SU-DHL-6 (cell line): Measurements from ENCODE around the gene SAV1.

Source experiments
- H2AFZ ChIP-seq: fragments of 200-600 bp; sonication (generic); 2 replicates; pipeline ENCODE4 v1.6.1; 2014; ENCODE audit warnings: low read depth, mild to moderate bottlenecking, moderate library complexity, mixed read lengths, antibody characterized with exemption, low read length; ENCODE audit not compliant: severe bottlenecking
- H3F3A ChIP-seq: fragments of 200-600 bp; shearing (Covaris generic); 2 replicates; pipeline ENCODE4 v1.6.0; 2016; ENCODE audit warnings: antibody characterized with exemption, mild to moderate bottlenecking; ENCODE audit not compliant: insufficient read depth
- H3K27ac ChIP-seq: fragments of 200-600 bp; sonication (generic); 2 replicates; pipeline ENCODE4 v1.5.1; 2016; ENCODE audit warnings: low read depth, mild to moderate bottlenecking, low read length, moderate library complexity, mixed read lengths
- H3K27me3 ChIP-seq: fragments of 200-600 bp; sonication (generic), shearing (Covaris generic); 2 replicates; pipeline ENCODE4 v1.6.0; 2014; ENCODE audit warnings: mild to moderate bottlenecking, low read length
- H3K36me3 ChIP-seq: fragments of 200-600 bp; sonication (generic); 2 replicates; pipeline ENCODE4 v1.6.1; 2014; ENCODE audit warnings: mild to moderate bottlenecking, low read length, mixed read lengths
- H3K4me2 ChIP-seq: fragments of 300-600, 200-600 bp; shearing (Covaris generic), sonication (generic); 2 replicates; pipeline ENCODE4 v1.6.0; 2014; ENCODE audit warnings: low read length, low read depth, mild to moderate bottlenecking; ENCODE audit not compliant: poor library complexity, severe bottlenecking
- H3K4me3 ChIP-seq: fragments of 200-600 bp; sonication (generic); 2 replicates; pipeline ENCODE4 v1.5.1; 2014; ENCODE audit warnings: antibody characterized with exemption, low read length, mild to moderate bottlenecking, mixed read lengths; ENCODE audit not compliant: insufficient read depth, poor library complexity, severe bottlenecking
- H3K79me2 ChIP-seq: fragments of 200-600 bp; sonication (generic); 2 replicates; pipeline ENCODE4 v1.6.1; 2014; ENCODE audit warnings: mild to moderate bottlenecking, low read length, moderate library complexity; ENCODE audit not compliant: insufficient read depth
- H3K9ac ChIP-seq: fragments of 200-600 bp; sonication (generic); 2 replicates; pipeline ENCODE4 v1.7.0; 2014; ENCODE audit warnings: mild to moderate bottlenecking, low read length
- H3K9me2 ChIP-seq: fragments of 200-600 bp; sonication (generic); replicated peaks from 2 replicates; pipeline ENCODE4 v1.6.1; 2014; ENCODE audit warnings: low read length; ENCODE audit not compliant: insufficient read depth
- H3K9me3 ChIP-seq: fragments of 200-600 bp; sonication (generic); 2 replicates; pipeline ENCODE4 v1.6.1; 2014; ENCODE audit warnings: low read length, mixed read lengths; ENCODE audit not compliant: insufficient read depth
- H4K20me1 ChIP-seq: fragments of 200-600 bp; sonication (generic); 2 replicates; pipeline ENCODE4 v1.6.1; 2014; ENCODE audit warnings: low read depth, mild to moderate bottlenecking, antibody characterized with exemption, low read length, moderate library complexity, mixed read lengths
- EZH2phosphoT487 ChIP-seq: fragments of 200-600 bp; sonication (generic), shearing (Covaris generic); conservative IDR thresholded peaks from 2 replicates; pipeline ENCODE4 v1.6.1; 2018; ENCODE audit warnings: mild to moderate bottlenecking, antibody characterized with exemption, low read length, moderate library complexity, mixed read lengths
- TF ChIP-seq, protein P1 (sequence below): fragments of 200-600 bp; sonication (generic); IDR thresholded peaks from one replicate; pipeline ENCODE4 v1.5.1; 2017; ENCODE audit warnings: antibody characterized with exemption, mild to moderate bottlenecking, low read length, moderate library complexity; ENCODE audit not compliant: insufficient read depth, poor library complexity, severe bottlenecking

Gene SAV1

GRCh38 chr14:50649691-50650090, 18.4 kb downstream of the SAV1 start:
- Histone ChIP-seq H3K36me3 (0 out of 2 replicates have a peak, but pooled peaks cover 1% of the 10 kb centered on the region), H3K9me2 (no peaks in the 10 kb centered on the region), H3K27ac (peak overlapping the region; percentile 45), H2AFZ (no peak overlapping the region), H4K20me1 (no peaks in the 10 kb centered on the region), H3K9me3 (no peaks in the 10 kb centered on the region), H3F3A (no peaks in the 10 kb centered on the region; the same call in 1 of the 2 replicates), H3K9ac (no peak overlapping the region), H3K79me2 (no peaks in the 10 kb centered on the region), H3K27me3 (no peaks in the 10 kb centered on the region), H3K4me2 (peak overlapping the region; percentile 40), H3K4me3 (no peak overlapping the region)
- TF ChIP-seq, protein P1, sequence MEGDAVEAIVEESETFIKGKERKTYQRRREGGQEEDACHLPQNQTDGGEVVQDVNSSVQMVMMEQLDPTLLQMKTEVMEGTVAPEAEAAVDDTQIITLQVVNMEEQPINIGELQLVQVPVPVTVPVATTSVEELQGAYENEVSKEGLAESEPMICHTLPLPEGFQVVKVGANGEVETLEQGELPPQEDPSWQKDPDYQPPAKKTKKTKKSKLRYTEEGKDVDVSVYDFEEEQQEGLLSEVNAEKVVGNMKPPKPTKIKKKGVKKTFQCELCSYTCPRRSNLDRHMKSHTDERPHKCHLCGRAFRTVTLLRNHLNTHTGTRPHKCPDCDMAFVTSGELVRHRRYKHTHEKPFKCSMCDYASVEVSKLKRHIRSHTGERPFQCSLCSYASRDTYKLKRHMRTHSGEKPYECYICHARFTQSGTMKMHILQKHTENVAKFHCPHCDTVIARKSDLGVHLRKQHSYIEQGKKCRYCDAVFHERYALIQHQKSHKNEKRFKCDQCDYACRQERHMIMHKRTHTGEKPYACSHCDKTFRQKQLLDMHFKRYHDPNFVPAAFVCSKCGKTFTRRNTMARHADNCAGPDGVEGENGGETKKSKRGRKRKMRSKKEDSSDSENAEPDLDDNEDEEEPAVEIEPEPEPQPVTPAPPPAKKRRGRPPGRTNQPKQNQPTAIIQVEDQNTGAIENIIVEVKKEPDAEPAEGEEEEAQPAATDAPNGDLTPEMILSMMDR, result no peak
- no peak for TF ChIP-seq EZH2phosphoT487

- no peaks in the 10 kb centered on the region for H3K9me3 ChIP-seq
- H3K9ac ChIP-seq, result peak overlapping the region; percentile 3; the same call in 1 of the 2 replicates
- H3K27me3 ChIP-seq, result no peaks in the 10 kb centered on the region
- 0 out of 2 replicates have a peak, but pooled peaks cover 8% of the 10 kb centered on the region for H3K36me3 ChIP-seq
- no peak overlapping the region for H2AFZ ChIP-seq
- H3K4me3 ChIP-seq, result peak overlapping the region; percentile 16
- H4K20me1 ChIP-seq, result no peaks in the 10 kb centered on the region
- peak overlapping the region; percentile 57 for H3K4me2 ChIP-seq
- TF ChIP-seq EZH2phosphoT487, result no peak
- TF ChIP-seq, protein P1, result no peak
- H3K27ac ChIP-seq, result peak overlapping the region; percentile 54
- H3F3A ChIP-seq, result no peaks in the 10 kb centered on the region
- H3K79me2 ChIP-seq, result no peaks in the 10 kb centered on the region
- no peaks in the 10 kb centered on the region for H3K9me2 ChIP-seq
These were observed 20.4 kb downstream of the SAV1 start for GRCh38 chr14:50647753-50648152.

DNA sequence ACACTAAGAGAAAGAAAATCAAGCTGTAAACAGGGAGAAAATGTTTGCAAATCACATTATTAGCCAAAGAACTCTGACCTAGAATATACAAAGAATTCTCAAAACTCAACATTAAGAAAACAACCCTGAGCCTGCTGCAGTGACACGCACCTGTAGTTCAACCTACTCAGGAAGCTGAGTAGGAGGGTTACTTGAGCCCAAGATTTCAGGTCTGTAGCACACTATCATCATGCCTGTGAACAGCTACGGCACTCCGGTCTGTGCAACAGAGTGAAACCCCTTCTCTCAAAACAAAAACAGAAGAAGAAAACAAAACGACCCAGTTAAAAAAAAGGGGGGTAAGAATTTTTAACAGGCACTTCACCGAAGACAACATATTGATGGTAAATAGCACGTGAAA, 20.8 kb downstream of the SAV1 start:
- TF ChIP-seq EZH2phosphoT487, result no peak
- TF ChIP-seq, protein P1, result no peak
- H3K4me2 ChIP-seq, result peak overlapping the region; percentile 57

More for the DNA sequence above, 20.8 kb downstream of the SAV1 start:
- Histone ChIP-seq H3K4me3 (peak overlapping the region; percentile 16), H4K20me1 (no peaks in the 10 kb centered on the region), H3K36me3 (0 out of 2 replicates have a peak, but pooled peaks cover 8% of the 10 kb centered on the region), H3K27ac (peak overlapping the region; percentile 54), H3F3A (no peaks in the 10 kb centered on the region), H3K79me2 (no peaks in the 10 kb centered on the region), H3K9me3 (no peaks in the 10 kb centered on the region), H3K27me3 (no peaks in the 10 kb centered on the region), H2AFZ (no peak overlapping the region), H3K9ac (peak overlapping the region; percentile 3; the same call in 1 of the 2 replicates), H3K9me2 (no peaks in the 10 kb centered on the region)
